ENCODE results near the gene CCSER1.
A peak's percentile ranks its signal among the peaks of the same experiment; 100 is the strongest.

The CCSER1 gene

GRCh38 chr4:90614371-90614770 lies 487.2 kb downstream of the CCSER1 start:
- no peak for TF ChIP-seq CTCF (IDR thresholded peaks at IDR 0.05; ENCODE audit: insufficient read depth, missing control alignments)
- no peak for DNase-seq (ENCODE audit: insufficient read length, low spot score)
- FAIRE-seq: no peak

- no peak for FAIRE-seq
- DNase-seq (ENCODE audit: insufficient read length, low spot score): no peak
- TF ChIP-seq CTCF (IDR thresholded peaks at IDR 0.05; ENCODE audit: insufficient read depth, missing control alignments): no peak
These were observed 493.9 kb downstream of the CCSER1 start for GRCh38 chr4:90621080-90621479.

- DNase-seq (ENCODE audit: insufficient read length, low spot score) (no peak), FAIRE-seq (no peak)
- no peak for TF ChIP-seq CTCF (IDR thresholded peaks at IDR 0.05; ENCODE audit: insufficient read depth, missing control alignments)
These were observed 497.6 kb downstream of the CCSER1 start for GRCh38 chr4:90624781-90625180.

- no peak for TF ChIP-seq CTCF (IDR thresholded peaks at IDR 0.05; ENCODE audit: insufficient read depth, missing control alignments)
- DNase-seq (ENCODE audit: insufficient read length, low spot score) (no peak), FAIRE-seq (peak; percentile 87)
These were observed 514.8 kb downstream of the CCSER1 start for GRCh38 chr4:90641861-90642599.

- no peak for TF ChIP-seq CTCF (IDR thresholded peaks at IDR 0.05; ENCODE audit: insufficient read depth, missing control alignments)
- DNase-seq (ENCODE audit: insufficient read length, low spot score) (no peak), FAIRE-seq (no peak)
These were observed 516.0 kb downstream of the CCSER1 start for GRCh38 chr4:90643156-90643555.

GRCh38 chr4:90648311-90648710 lies 521.1 kb downstream of the CCSER1 start:
- no peak for DNase-seq (ENCODE audit: insufficient read length, low spot score)
- FAIRE-seq: no peak
- no peak for TF ChIP-seq CTCF (IDR thresholded peaks at IDR 0.05; ENCODE audit: insufficient read depth, missing control alignments)

GRCh38 chr4:90648791-90649190 lies 521.6 kb downstream of the CCSER1 start:
- DNase-seq (ENCODE audit: insufficient read length, low spot score) (no peak), FAIRE-seq (no peak)
- no peak for TF ChIP-seq CTCF (IDR thresholded peaks at IDR 0.05; ENCODE audit: insufficient read depth, missing control alignments)

All from D721Med (cell line).